GM08714 (cell line): ENCODE data around the gene HIRA.

Experiments used
- H3K4me3 ChIP-seq: fragments of 200-500 bp; sonication (Bioruptor generic); 2 replicates; pipeline ENCODE4 v1.5.1; 2014; ENCODE audit warnings: mild to moderate bottlenecking, low read length, inconsistent platforms
- ZNF274 ChIP-seq: IDR thresholded peaks from 2 replicates; pipeline ENCODE4 v1.6.1; 2012; ENCODE audit warnings: mild to moderate bottlenecking, low read depth, low read length

Gene HIRA

GRCh38 chr22:19431649-19432132 is at the start of gene HIRA:
HIRA (minus strand) TSS chr22:19431733; CDS start chr22:19431476, 257 bp downstream.
- TF ChIP-seq ZNF274: no peak
- H3K4me3 ChIP-seq: peak within 1 kb of the TSS; percentile 96

- no peak for TF ChIP-seq ZNF274
These were observed 49.3 kb upstream of the HIRA start for GRCh38 chr22:19480789-19481188.

GRCh38 chr22:19480173-19480568 is 48.6 kb upstream of the HIRA start:
- no peak for TF ChIP-seq ZNF274
- H3K4me3 ChIP-seq: peak overlapping the region; percentile 79

More at GRCh38 chr22:19480789-19481188, 49.3 kb upstream of the HIRA start:
- peak overlapping the region; percentile 79 for H3K4me3 ChIP-seq

- TF ChIP-seq ZNF274: no peak
- peak within 1 kb of the TSS; percentile 79 for H3K4me3 ChIP-seq
These were observed 48.0 kb upstream of the HIRA start, which contains the start of gene CDC45 for GRCh38 chr22:19479355-19480172. CDC45 (plus strand) TSS chr22:19479920; CDS start chr22:19479969, 49 bp downstream.

- peak within 1 kb of the TSS; percentile 79 for H3K4me3 ChIP-seq
- no peak for TF ChIP-seq ZNF274
These were observed 47.4 kb upstream of the HIRA start, which contains the start of gene UFD1 for GRCh38 chr22:19478901-19479354. UFD1 (minus strand) TSS chr22:19479193; CDS start chr22:19479085, 108 bp downstream.

- no peak for TF ChIP-seq ZNF274
- H3K4me3 ChIP-seq: peak overlapping the region; percentile 78
These were observed 46.7 kb upstream of the HIRA start for GRCh38 chr22:19478045-19478900.

GRCh38 chr22:19477321-19478044 is 46.0 kb upstream of the HIRA start:
- H3K4me3 ChIP-seq: peak overlapping the region; percentile 78

GRCh38 chr22:19476023-19476422 is 44.5 kb upstream of the HIRA start:
- TF ChIP-seq ZNF274: no peak
- no peak overlapping the region for H3K4me3 ChIP-seq

More at GRCh38 chr22:19477321-19478044, 46.0 kb upstream of the HIRA start:
- TF ChIP-seq ZNF274: no peak

- H3K4me3 ChIP-seq: no peak overlapping the region
- TF ChIP-seq ZNF274: no peak
These were observed 42.0 kb upstream of the HIRA start for GRCh38 chr22:19473578-19473977.

GRCh38 chr22:19472233-19472632 is 40.7 kb upstream of the HIRA start:
- TF ChIP-seq ZNF274: no peak
- H3K4me3 ChIP-seq: no peak overlapping the region

GRCh38 chr22:19471572-19471971 is 40.0 kb upstream of the HIRA start:
- no peak for TF ChIP-seq ZNF274
- no peak overlapping the region for H3K4me3 ChIP-seq

GRCh38 chr22:19470010-19470409 is 38.5 kb upstream of the HIRA start:
- TF ChIP-seq ZNF274: no peak
- no peak overlapping the region for H3K4me3 ChIP-seq

GRCh38 chr22:19469421-19469820 is 37.9 kb upstream of the HIRA start:
- H3K4me3 ChIP-seq: no peak overlapping the region
- no peak for TF ChIP-seq ZNF274
